KMS-11 (cell line): Measurements from ENCODE around the gene SLC16A1.
"Not testable (repeated sequence)": the region's sequence is repeated elsewhere in the genome, so short reads cannot be mapped to it uniquely, and the experiment has no call there.

Source experiments
- H2AFZ ChIP-seq: fragments of 200-600 bp; sonication (generic); 2 replicates; pipeline ENCODE4 v1.6.1; 2016; ENCODE audit warnings: antibody characterized with exemption, mixed run types, low read depth
- H3K27ac ChIP-seq: fragments of 200-600 bp; sonication (generic); 2 replicates; pipeline ENCODE4 v1.6.1; 2016; ENCODE audit warnings: mild to moderate bottlenecking, mixed run types
- H3K27me3 ChIP-seq: fragments of 200-600 bp; sonication (generic); 2 replicates; pipeline ENCODE4 v1.6.1; 2017; ENCODE audit warnings: mild to moderate bottlenecking, low read depth, mixed run types, moderate library complexity; ENCODE audit not compliant: insufficient read depth
- H3K36me3 ChIP-seq: fragments of 200-600 bp; sonication (generic); 2 replicates; pipeline ENCODE4 v1.6.1; 2017; ENCODE audit warnings: mild to moderate bottlenecking, mixed run types; ENCODE audit not compliant: insufficient read depth
- H3K4me1 ChIP-seq: fragments of 200-600 bp; sonication (generic); 2 replicates; pipeline ENCODE4 v1.6.1; 2016; ENCODE audit warnings: mild to moderate bottlenecking, low read depth, mixed run types; ENCODE audit not compliant: poor library complexity, severe bottlenecking
- H3K4me2 ChIP-seq: fragments of 200-600 bp; sonication (generic); 2 replicates; pipeline ENCODE4 v1.7.0; 2016; ENCODE audit warnings: mild to moderate bottlenecking, mixed run types
- H3K4me3 ChIP-seq: fragments of 200-600 bp; sonication (generic); IDR thresholded peaks from 2 replicates; pipeline ENCODE4 v1.6.1; 2017; ENCODE audit warnings: low read depth, low read length, mixed read lengths; ENCODE audit not compliant: insufficient read depth
- H3K79me2 ChIP-seq: fragments of 200-600 bp; sonication (generic); 2 replicates; pipeline ENCODE4 v1.6.1; 2016; ENCODE audit warnings: low read depth, mixed run types; ENCODE audit not compliant: insufficient read depth
- H3K9ac ChIP-seq: fragments of 200-600 bp; sonication (generic); 2 replicates; pipeline ENCODE4 v1.6.1; 2016; ENCODE audit warnings: mild to moderate bottlenecking, mixed run types
- H4K20me1 ChIP-seq: fragments of 200-600 bp; sonication (generic); 2 replicates; pipeline ENCODE4 v1.6.1; 2016; ENCODE audit warnings: mild to moderate bottlenecking, mixed run types; ENCODE audit not compliant: insufficient read depth
- TF ChIP-seq, protein P1 (sequence below): fragments of 200-600 bp; sonication (generic); conservative IDR thresholded peaks from 2 replicates; pipeline ENCODE4 v1.6.1; 2017; ENCODE audit warnings: low read depth, mild to moderate bottlenecking, antibody characterized with exemption, low read length, moderate library complexity, mixed read lengths

SLC16A1 gene

DNA sequence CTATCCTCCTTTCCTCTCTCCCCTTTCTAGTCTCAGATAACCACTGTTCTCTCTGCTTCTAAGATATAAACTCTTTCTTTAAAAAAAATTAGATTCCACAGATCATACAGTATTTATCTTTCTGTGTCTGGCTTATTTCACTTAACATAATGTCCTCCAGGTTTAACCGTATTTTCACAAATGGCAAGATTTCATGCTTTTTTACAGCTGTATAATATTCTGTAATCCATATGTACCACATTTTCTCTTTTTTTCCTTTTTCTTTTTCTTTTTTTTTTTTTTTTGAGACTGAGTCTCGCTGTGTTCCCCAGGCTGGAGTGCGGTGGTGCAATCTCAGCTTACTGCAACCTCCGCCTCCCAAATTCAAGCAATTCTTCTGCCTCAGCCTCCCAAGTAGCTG lies 5.1 kb upstream of the SLC16A1 start:
- Histone ChIP-seq H3K27ac (no peak overlapping the region), H3K4me2 (no peak overlapping the region), H3K36me3 (no peaks in the 10 kb centered on the region)

DNA sequence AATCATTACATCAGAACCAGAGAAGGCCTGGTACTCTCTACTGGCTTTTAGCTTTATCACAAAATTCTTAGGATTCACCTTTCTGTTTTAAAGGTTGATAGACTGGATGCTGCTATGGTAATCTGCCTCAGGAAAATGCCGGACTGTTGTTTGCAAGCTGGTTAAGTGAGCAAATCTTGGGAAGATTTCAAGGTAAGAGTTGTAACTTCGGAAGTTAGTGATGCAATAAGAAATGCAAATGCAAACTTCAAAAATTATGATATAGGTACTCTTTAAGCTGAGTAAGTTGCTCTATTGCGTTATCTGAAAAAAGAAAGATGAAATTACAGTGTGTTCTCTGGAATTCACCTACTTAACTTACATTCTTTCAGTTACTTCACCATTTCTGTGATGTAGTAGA lies 4.4 kb upstream of the SLC16A1 start:
- Histone ChIP-seq H3K4me1 (peaks cover 11% of the 10 kb centered on the region), H3K36me3 (no peaks in the 10 kb centered on the region), H3K27me3 (no peaks in the 10 kb centered on the region), H3K9ac (no peak overlapping the region), H2AFZ (no peak overlapping the region), H3K79me2 (peaks cover 58% of the 10 kb centered on the region), H3K4me2 (no peak overlapping the region), H4K20me1 (no peaks in the 10 kb centered on the region), H3K4me3 (no peak overlapping the region), H3K27ac (no peak overlapping the region)
- TF ChIP-seq, protein P1, sequence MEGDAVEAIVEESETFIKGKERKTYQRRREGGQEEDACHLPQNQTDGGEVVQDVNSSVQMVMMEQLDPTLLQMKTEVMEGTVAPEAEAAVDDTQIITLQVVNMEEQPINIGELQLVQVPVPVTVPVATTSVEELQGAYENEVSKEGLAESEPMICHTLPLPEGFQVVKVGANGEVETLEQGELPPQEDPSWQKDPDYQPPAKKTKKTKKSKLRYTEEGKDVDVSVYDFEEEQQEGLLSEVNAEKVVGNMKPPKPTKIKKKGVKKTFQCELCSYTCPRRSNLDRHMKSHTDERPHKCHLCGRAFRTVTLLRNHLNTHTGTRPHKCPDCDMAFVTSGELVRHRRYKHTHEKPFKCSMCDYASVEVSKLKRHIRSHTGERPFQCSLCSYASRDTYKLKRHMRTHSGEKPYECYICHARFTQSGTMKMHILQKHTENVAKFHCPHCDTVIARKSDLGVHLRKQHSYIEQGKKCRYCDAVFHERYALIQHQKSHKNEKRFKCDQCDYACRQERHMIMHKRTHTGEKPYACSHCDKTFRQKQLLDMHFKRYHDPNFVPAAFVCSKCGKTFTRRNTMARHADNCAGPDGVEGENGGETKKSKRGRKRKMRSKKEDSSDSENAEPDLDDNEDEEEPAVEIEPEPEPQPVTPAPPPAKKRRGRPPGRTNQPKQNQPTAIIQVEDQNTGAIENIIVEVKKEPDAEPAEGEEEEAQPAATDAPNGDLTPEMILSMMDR, result no peak

More for the DNA sequence above, 5.1 kb upstream of the SLC16A1 start:
- Histone ChIP-seq H3K4me3 (no peak overlapping the region), H3K27me3 (no peaks in the 10 kb centered on the region), H3K79me2 (peaks cover 54% of the 10 kb centered on the region), H3K9ac (no peak overlapping the region), H2AFZ (no peak overlapping the region), H4K20me1 (no peaks in the 10 kb centered on the region), H3K4me1 (peaks cover 11% of the 10 kb centered on the region)
- TF ChIP-seq, protein P1, result no peak

GRCh38 chr1:112958236-112958635 lies 2.2 kb upstream of the SLC16A1 start:
- peaks cover 19% of the 10 kb centered on the region for H4K20me1 ChIP-seq
- H3K27me3 ChIP-seq, H3K36me3 ChIP-seq, H2AFZ ChIP-seq, H3K4me3 ChIP-seq: not testable (repeated sequence)
- H3K27ac ChIP-seq, result peak overlapping the region; percentile 92; the same call in 1 of the 2 replicates
- peaks cover 80% of the 10 kb centered on the region for H3K79me2 ChIP-seq
- peak overlapping the region; percentile 93; the same call in 1 of the 2 replicates for H3K9ac ChIP-seq
- peak overlapping the region; percentile 83 for H3K4me2 ChIP-seq
- peaks cover 18% of the 10 kb centered on the region for H3K4me1 ChIP-seq

GRCh38 chr1:112957133-112957812 lies 1.3 kb upstream of the SLC16A1 start:
- peaks cover 82% of the 10 kb centered on the region for H3K79me2 ChIP-seq
- H3K9ac ChIP-seq, result peak overlapping the region; percentile 93
- peak overlapping the region; percentile 49 for H2AFZ ChIP-seq
- H3K4me3 ChIP-seq, result no peak overlapping the region
- H3K4me2 ChIP-seq, result peak overlapping the region; percentile 83
- H3K36me3 ChIP-seq, result no peaks in the 10 kb centered on the region
- H3K27me3 ChIP-seq, result no peaks in the 10 kb centered on the region
- peaks cover 19% of the 10 kb centered on the region for H4K20me1 ChIP-seq
- peaks cover 28% of the 10 kb centered on the region for H3K4me1 ChIP-seq
- TF ChIP-seq, protein P1, result no peak
- H3K27ac ChIP-seq, result peak overlapping the region; percentile 92

GRCh38 chr1:112956544-112957132 lies 642 bp upstream of the SLC16A1 start:
- H4K20me1 ChIP-seq, result peaks cover 23% of the 10 kb centered on the region
- peak overlapping the region; percentile 49 for H2AFZ ChIP-seq
- peak overlapping the region; percentile 92 for H3K27ac ChIP-seq
- peaks cover 33% of the 10 kb centered on the region for H3K4me1 ChIP-seq
- no peaks in the 10 kb centered on the region for H3K36me3 ChIP-seq
- H3K27me3 ChIP-seq, result no peaks in the 10 kb centered on the region
- H3K9ac ChIP-seq, result peak overlapping the region; percentile 93
- H3K79me2 ChIP-seq, result peaks cover 86% of the 10 kb centered on the region
- H3K4me2 ChIP-seq, result peak overlapping the region; percentile 39; the same call in 1 of the 2 replicates
- H3K4me3 ChIP-seq, result peak overlapping the region; percentile 38
- TF ChIP-seq, protein P1, result no peak
